Esophagus squamous epithelium (tissue), 5 donors: ENCODE measurements around the gene EAF1. TPM values are rescaled to one million over a fixed set of nuclear protein-coding genes. Genes with fewer than 3 reads are reported as not detected.
"Not testable (repeated sequence)": the region's sequence is repeated elsewhere in the genome, so short reads cannot be mapped to it uniquely, and the experiment has no call there.

ENCODE experiments used
- DNase-seq: peaks from one replicate; lab custom pipeline; 2025; lab: John Stamatoyannopoulos, UW
- H3K27ac ChIP-seq, 4 donors: fragments of 200-600 bp; sonication (generic); one replicate each; pipeline ENCODE4 v1.5.1; 2016 to 2019; ENCODE audit warnings: mild to moderate bottlenecking in 1 of 4
- H3K27me3 ChIP-seq, 4 donors: fragments of 200-600 bp; sonication (generic); 1 replicate in 3 of 4; 2 replicates in 1 of 4; pipeline versions ENCODE4 v1.5.1 to v1.6.0; 2017 to 2021; ENCODE audit warnings: antibody characterized with exemption in 1 of 4
- H3K36me3 ChIP-seq, 3 donors: fragments of 200-600 bp; sonication (generic); one replicate each; pipeline ENCODE4 v1.5.1; 2016 to 2019
- H3K4me1 ChIP-seq, 3 donors: fragments of 200-600 bp; sonication (generic); one replicate each; pipeline ENCODE4 v1.5.1; 2017 to 2019
- H3K4me3 ChIP-seq, 4 donors: fragments of 200-600 bp; sonication (generic); 1 replicate in 3 of 4; 2 replicates in 1 of 4; pipeline ENCODE4 v1.5.1; 2016 to 2019; ENCODE audit warnings: mild to moderate bottlenecking in 2 of 4, moderate library complexity in 1 of 4
- H3K9me3 ChIP-seq, 3 donors: fragments of 200-600 bp; sonication (generic); one replicate each; pipeline ENCODE4 v1.5.1; 2016 to 2019
- CTCF ChIP-seq, 6 experiments: fragments of 450-650 bp in 4 of 6; fragments of 200-600 bp in 2 of 6; sonication (generic) in 2 of 6; IDR thresholded peaks; one replicate each; pipeline ENCODE4 v1.5.1; 2016 to 2019; ENCODE audit warnings: antibody characterized with exemption in 6 of 6, mild to moderate bottlenecking in 4 of 6, moderate library complexity in 4 of 6
- POLR2A ChIP-seq, 4 donors: fragments of 450-650 bp; IDR thresholded peaks; one replicate each; pipeline ENCODE4 v1.6.1; 2017; ENCODE audit warnings: antibody characterized with exemption in 4 of 4, mild to moderate bottlenecking in 4 of 4, moderate library complexity in 3 of 4
- WGBS, 2 donors: methylation state at CpG; one replicate each; pipeline ENCODE4 v1.1.5; 2018; 5-methylcytosine and 5-hydroxymethylcytosine counted together
- intact Hi-C: fragments of 100-400 bp; cut with DNase I; formaldehyde crosslinking; loops from one replicate; pipeline ENCODE4 v1.15.0; 2022
- total RNA-seq, 4 donors: library from RNA; depleted of rRNA; stranded (reverse); fragments of >200 nt; gene quantifications; one replicate each; pipeline ENCODE4 v1.1.0, GENCODE V29; 2016
- donor health status: DM: yes; HTN: yes; CAD: no.

EAF1 gene
- total RNA-seq, 4 donors from 2014 or later: 15.8 to 23.5 (median 21.0) TPM

GRCh38 chr3:15479400-15480224, 52.2 kb downstream of the EAF1 start:
- Histone ChIP-seq H3K27ac (no peak overlapping the region), H3K9me3 (no peaks in the 10 kb centered on the region), H3K27me3 (no peaks in the 10 kb centered on the region), H3K4me1 (no peaks in the 10 kb centered on the region), H3K36me3 (no peaks in the 10 kb centered on the region), H3K4me3 (no peak overlapping the region)
- no peak for DNase-seq
- intact Hi-C loops: no loop called here
- no peak for TF ChIP-seq CTCF (IDR thresholded peaks at IDR 0.05)
- TF ChIP-seq POLR2A (IDR thresholded peaks at IDR 0.05): no peak

GRCh38 chr3:15484551-15484950, 57.2 kb downstream of the EAF1 start:
- DNase-seq, H3K4me1 ChIP-seq, H3K27ac ChIP-seq, H3K9me3 ChIP-seq, intact Hi-C loops, H3K36me3 ChIP-seq, H3K4me3 ChIP-seq, H3K27me3 ChIP-seq: not testable (repeated sequence)
- WGBS, 2 donors: 90 to 95% methylated on average over 6 of the region's 6 CpGs

GRCh38 chr3:15486020-15486419, 58.6 kb downstream of the EAF1 start:
- WGBS, 2 donors: 86 to 89% methylated on average over 1 to 2 of the region's 2 CpGs
- intact Hi-C loops: no loop called here
- H3K27me3 ChIP-seq: no peaks in the 10 kb centered on the region
- H3K36me3 ChIP-seq: no peaks in the 10 kb centered on the region
- H3K9me3 ChIP-seq: no peaks in the 10 kb centered on the region
- TF ChIP-seq POLR2A (IDR thresholded peaks at IDR 0.05) (no peak), CTCF (IDR thresholded peaks at IDR 0.05) (no peak)
- no peaks in the 10 kb centered on the region for H3K4me1 ChIP-seq
- H3K4me3 ChIP-seq: no peak overlapping the region
- H3K27ac ChIP-seq: no peak overlapping the region
- DNase-seq: no peak

- Histone ChIP-seq H3K4me3 (no peak overlapping the region), H3K36me3 (no peaks in the 10 kb centered on the region), H3K27me3 (no peaks in the 10 kb centered on the region), H3K4me1 (no peaks in the 10 kb centered on the region), H3K27ac (no peak overlapping the region), H3K9me3 (no peaks in the 10 kb centered on the region)
- TF ChIP-seq CTCF (IDR thresholded peaks at IDR 0.05) (no peak), POLR2A (IDR thresholded peaks at IDR 0.05) (no peak)
- WGBS, 2 donors: 87 to 93% methylated on average over 4 of the region's 4 CpGs
- DNase-seq: no peak
- intact Hi-C loops: no loop called here
Measured at GRCh38 chr3:15486979-15487378, 59.6 kb downstream of the EAF1 start.

GRCh38 chr3:15488002-15488401, 60.6 kb downstream of the EAF1 start:
- no peak for TF ChIP-seq POLR2A (IDR thresholded peaks at IDR 0.05)
- no peak for TF ChIP-seq CTCF (IDR thresholded peaks at IDR 0.05)

More at GRCh38 chr3:15488002-15488401, 60.6 kb downstream of the EAF1 start:
- H3K4me3 ChIP-seq: no peak overlapping the region
- H3K4me1 ChIP-seq: no peaks in the 10 kb centered on the region
- DNase-seq: no peak
- H3K9me3 ChIP-seq: no peaks in the 10 kb centered on the region
- H3K27me3 ChIP-seq: no peaks in the 10 kb centered on the region
- 90 to 93% methylated on average over 8 to 9 of the region's 9 CpGs for WGBS, 2 donors
- H3K27ac ChIP-seq: no peak overlapping the region
- intact Hi-C loops: no loop called here
- H3K36me3 ChIP-seq: no peaks in the 10 kb centered on the region
